Gastroesophageal sphincter (tissue), 3 donors: ENCODE measurements around the gene KIAA0930.

Source experiments
- EP300 ChIP-seq: sonication (generic); formaldehyde crosslinking; IDR thresholded peaks from one replicate; pipeline ENCODE4 v1.6.1; 2017; ENCODE audit warnings: antibody characterized with exemption, mild to moderate bottlenecking
- POLR2A ChIP-seq, 2 donors: fragments of 450-650 bp; IDR thresholded peaks; one replicate each; pipeline ENCODE4 v1.6.1; 2017; ENCODE audit warnings: antibody characterized with exemption in 2 of 2, mild to moderate bottlenecking in 2 of 2, moderate library complexity in 1 of 2
- POLR2AphosphoS5 ChIP-seq: sonication (generic); formaldehyde crosslinking; IDR thresholded peaks from one replicate; pipeline ENCODE4 v1.6.1; 2017; ENCODE audit warnings: antibody characterized with exemption
- TF ChIP-seq, protein P1 (sequence below), 4 experiments: fragments of 200-600 bp in 2 of 4; fragments of 450-650 bp in 2 of 4; sonication (generic) in 1 of 4; IDR thresholded peaks; one replicate each; pipeline ENCODE4 v1.5.1; 2017 to 2019; ENCODE audit warnings: antibody characterized with exemption in 4 of 4, mild to moderate bottlenecking in 2 of 4, moderate library complexity in 2 of 4

DNA sequence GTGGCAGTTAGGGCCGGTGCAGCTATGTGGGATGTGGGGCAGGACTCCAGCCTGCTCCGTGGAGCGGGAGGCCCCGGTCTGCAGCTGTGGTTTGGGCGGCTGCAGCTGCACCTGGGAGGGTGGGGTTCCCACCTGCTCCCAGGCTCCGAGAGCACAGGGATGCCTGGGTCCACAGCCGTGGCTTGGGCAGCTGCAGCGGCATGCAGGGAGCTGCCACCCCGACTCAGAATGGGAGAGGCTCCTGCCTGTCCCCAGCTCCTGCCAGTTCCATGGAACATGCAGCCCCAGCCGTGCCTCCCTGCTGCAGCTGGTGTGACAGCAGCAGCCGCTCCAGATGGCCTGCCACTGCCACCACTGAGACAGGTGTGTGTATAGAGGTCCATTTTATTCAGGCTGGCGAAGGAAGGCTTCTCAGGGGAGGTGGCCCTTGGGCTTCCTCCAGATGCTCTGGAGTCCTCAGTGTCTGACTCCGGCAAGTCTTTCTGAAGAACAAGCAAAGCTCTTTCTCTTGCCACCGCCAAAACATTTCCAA is 22.3 kb upstream of the KIAA0930 start:
- TF ChIP-seq, protein P1, sequence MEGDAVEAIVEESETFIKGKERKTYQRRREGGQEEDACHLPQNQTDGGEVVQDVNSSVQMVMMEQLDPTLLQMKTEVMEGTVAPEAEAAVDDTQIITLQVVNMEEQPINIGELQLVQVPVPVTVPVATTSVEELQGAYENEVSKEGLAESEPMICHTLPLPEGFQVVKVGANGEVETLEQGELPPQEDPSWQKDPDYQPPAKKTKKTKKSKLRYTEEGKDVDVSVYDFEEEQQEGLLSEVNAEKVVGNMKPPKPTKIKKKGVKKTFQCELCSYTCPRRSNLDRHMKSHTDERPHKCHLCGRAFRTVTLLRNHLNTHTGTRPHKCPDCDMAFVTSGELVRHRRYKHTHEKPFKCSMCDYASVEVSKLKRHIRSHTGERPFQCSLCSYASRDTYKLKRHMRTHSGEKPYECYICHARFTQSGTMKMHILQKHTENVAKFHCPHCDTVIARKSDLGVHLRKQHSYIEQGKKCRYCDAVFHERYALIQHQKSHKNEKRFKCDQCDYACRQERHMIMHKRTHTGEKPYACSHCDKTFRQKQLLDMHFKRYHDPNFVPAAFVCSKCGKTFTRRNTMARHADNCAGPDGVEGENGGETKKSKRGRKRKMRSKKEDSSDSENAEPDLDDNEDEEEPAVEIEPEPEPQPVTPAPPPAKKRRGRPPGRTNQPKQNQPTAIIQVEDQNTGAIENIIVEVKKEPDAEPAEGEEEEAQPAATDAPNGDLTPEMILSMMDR (IDR thresholded peaks at IDR 0.05) = no peak
- no peak for TF ChIP-seq EP300
- no peak for TF ChIP-seq POLR2AphosphoS5
- no peak for TF ChIP-seq POLR2A (IDR thresholded peaks at IDR 0.05)
